G401 (cell line): ENCODE measurements around the gene SKA2. TPM values are rescaled to one million over a fixed set of nuclear protein-coding genes. Genes with fewer than 3 reads are reported as not detected.

Experiments used
- total RNA-seq: library from RNA; depleted of rRNA; stranded (reverse); fragments of >200 nt; shearing (Covaris generic); gene quantifications from 2 replicates; pipeline ENCODE4 v1.2.3, GENCODE V29; 2014; rRNA removed

SKA2 gene
- total RNA-seq, 1 experiment from 2014 or later, result 181 TPM

Other genes starting within 250 kb of the SKA2 start
- gene TRIM37, start 48.3 kb downstream of the SKA2 start, total RNA-seq, result 34.1 and 36.6 TPM in 2 replicates
- gene PRR11, start 560 bp upstream of the SKA2 start, total RNA-seq, result 17.7 and 25.8 TPM in 2 replicates
- 25.5 and 26.7 TPM in 2 replicates for gene SMG8, start 54.8 kb upstream of the SKA2 start, total RNA-seq
- 0.92 and 3.6 TPM in 2 replicates for gene GDPD1, start 65.3 kb upstream of the SKA2 start, total RNA-seq
- gene YPEL2, start 176.5 kb upstream of the SKA2 start, total RNA-seq, result 7.0 and 7.6 TPM in 2 replicates